ENCODE measurements around the gene USP4.
"Not testable (repeated sequence)": the region's sequence is repeated elsewhere in the genome, so short reads cannot be mapped to it uniquely, and the experiment has no call there.

Gene USP4

DNA sequence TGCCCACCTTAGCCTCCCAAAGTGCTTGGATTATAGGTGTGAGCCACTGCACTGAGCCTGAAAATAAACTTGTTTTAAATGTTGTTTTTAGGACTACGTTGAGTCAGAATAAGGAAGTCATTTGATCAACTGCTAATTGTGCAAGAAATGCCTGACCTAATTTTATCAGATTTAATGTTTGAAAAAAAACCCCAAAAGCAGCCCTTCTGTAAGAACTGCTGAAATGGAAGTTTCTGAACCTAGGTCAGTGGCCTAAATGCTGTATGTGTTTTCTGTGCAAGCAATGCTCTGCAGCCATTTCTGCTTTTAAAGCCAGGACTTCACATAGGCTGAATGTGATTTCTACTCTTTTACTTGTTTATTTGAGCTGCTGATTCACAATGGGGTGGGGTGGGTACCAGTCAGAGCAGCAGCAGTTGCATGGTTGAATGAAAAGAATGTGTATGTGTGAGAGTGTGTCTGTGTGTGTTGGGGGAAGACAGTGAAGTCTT lies 11.7 kb upstream of the USP4 start:
- no peak for DNase-seq

DNA sequence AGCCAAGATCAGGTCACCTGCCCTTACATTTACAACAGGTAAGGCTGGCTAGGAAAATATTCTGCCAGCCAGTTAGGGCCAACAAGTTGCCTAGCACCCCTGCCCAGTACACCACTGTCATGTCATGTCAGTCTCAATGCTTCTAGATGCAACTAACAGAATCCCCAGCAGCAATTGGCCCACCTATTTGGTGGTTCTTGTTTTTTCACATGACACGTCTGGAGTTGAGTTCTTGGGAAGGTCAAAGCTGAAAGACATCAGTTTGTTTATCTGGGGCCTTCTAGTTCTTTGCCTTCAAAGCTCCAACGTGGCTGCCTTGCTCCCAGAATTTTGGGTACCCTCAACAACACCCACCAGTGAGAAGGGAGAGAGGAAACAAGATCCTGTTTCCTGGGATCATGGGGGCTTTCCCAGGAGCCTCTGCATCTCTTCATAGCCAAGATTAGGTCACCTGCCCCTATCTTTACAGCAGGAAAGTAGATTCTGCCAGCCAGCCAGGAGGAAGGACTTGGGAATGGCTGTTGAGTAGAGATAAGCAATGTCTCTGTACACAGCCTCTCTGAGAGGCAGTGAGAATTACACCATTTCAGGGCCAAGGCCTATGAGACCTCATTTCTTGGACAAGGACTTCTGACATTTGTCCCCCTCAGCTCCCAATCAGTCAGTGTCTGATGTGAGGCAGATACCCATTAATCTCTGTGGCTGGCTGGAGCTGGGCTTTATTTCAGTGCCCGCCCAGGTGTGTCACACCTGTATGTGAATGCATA lies 9.7 kb upstream of the USP4 start:
- no peak for DNase-seq

DNA sequence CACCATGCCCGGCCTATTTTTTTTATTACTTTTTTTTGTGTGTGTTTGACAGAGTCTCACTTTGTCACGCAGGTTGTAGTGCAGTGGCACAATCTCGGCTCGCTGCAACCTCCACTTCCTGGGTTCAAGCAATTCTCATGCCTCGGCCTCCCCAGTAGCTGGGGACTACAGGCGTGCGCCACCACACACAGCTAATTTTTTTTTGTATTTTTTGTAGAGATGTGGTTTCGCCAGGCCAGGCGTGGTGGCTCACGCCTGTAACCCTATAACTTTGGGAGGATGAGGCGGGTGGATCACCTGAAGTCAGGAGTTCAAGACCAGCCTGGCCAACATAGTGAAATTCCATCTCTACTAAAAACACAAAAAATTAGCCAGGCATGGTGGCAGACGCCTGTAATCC lies 8.5 kb upstream of the USP4 start:
- DNase-seq: not testable (repeated sequence)

DNA sequence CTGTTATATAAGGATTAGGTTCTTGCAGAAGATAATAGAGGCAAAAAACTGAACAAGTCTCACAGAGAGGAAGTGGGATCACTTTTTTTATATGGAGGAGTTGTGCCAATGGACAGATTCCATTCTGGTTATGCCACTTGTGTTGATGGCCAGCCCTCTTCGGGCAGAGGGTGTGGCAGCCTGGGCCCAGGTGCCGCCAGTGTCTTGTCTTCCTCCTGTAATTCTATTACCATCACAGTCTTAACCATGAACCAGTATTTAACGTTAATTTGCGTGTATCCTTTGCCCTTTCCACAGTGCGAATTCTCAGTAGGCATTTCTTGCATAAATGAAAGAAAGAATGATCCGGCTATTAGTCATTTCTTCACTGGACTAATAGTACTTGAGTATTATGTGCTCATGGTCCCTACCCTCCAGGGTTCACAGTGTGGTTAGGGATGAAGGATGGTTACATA lies 7.0 kb upstream of the USP4 start:
- DNase-seq: no peak

DNA sequence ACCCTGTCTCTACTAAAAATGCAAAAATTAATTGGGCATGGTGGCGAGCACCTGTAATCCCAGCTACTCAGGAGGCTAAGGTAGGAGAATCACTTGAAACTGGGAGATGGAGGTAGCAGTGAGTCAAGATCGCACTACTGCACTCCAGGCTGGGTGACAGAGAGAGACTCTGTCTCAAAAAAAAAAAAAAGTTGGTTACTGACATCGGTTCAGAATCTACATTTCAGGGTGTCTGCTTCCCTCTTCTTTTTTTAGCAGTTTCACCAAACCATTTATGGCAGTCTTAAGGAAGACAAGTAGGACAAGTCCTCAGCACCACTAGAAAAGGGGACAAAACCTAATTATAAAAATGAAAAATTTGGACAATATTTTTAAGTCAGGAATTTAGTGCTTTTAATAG lies 3.3 kb upstream of the USP4 start:
- DNase-seq: no peak

DNA sequence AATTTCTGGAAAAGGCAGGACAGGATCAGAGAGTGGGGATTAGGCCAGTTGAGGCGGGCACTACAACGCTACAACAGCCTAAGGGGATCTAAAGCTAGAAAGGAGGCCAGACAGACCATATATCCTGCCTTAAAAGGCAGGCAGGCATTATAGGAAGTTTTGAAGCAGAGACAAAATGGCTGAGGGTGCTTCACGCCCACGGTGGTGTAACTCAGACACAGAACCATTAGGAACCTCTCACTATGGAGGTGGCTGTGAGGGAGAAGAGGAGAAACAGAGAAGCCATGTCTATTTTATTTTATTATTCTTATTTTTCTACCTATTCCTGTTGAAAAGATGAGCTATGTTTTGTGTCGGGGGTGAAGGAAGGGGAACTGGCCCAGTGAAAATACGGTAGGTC lies 2.1 kb upstream of the USP4 start:
- no peak for DNase-seq

DNA sequence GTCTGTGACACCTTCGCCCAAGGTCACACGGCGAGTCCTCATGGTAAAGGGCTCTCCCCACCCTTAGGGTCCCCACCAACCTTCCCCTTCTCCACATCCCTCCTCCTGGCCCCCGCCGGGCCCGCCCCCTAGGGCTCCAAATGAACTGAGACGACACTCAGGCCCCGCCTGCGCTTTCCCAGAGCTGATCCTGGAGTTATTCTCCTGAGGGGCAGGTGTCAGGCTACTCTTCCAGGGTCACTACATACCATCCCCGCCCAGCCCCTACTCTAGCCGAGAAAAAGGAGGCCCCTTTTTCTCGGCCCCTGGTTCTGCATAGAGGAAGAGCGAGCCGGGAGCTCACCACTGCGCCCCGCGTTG lies 292 bp downstream of the USP4 start:
- DNase-seq: no peak

DNA sequence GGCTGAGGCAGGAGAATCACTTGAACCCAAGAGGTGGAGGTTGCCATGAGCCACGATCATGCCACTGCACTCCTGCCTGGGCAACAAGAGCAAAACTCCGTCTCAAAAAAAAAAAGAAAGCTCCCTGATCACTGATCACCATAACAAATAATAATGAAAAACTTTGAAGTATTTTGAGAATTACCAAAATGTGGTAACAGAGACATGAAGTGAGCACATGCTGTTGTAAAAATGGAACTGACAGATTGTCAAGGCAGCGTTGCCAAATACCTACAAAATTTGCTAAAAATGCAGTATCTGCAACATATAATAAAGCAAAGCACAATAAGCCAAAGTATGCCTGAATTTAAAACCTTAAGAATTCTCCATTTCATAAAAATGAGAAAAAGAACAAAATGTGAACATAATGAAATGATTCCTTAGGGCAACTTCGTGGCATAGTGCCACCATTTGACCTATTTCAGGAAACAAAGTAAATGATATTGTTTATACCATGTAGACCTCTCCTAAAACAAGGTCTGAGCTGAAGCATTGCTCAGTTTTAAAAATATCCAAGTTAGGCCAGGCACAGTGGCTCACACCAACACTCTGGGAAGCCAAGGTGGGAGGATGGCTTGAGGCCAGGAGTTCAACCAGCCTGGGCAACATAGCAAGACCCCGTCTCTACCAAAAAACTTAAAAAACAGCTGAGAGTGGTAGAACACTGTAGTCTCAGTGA lies 5.8 kb downstream of the USP4 start:
- no peak for DNase-seq

DNA sequence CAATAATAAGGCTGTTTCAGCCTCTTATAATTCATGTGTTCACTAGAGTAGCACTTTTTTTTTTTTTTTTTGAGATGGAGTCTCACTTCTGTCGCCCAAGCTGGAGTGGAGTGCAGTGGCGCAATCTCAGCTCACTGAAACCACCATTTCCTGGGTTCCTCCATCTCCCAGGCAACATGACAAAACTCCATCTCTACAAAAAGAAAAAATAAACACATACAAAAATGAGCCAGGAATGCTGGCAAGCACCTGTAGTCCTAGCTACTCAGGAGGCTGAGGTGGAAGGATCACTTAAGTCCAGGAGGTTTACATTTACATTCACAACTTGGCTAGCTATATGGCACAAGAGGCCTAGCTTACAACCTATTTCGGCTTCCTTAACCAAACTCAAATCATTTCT lies 6.8 kb downstream of the USP4 start:
- no peak for DNase-seq

DNA sequence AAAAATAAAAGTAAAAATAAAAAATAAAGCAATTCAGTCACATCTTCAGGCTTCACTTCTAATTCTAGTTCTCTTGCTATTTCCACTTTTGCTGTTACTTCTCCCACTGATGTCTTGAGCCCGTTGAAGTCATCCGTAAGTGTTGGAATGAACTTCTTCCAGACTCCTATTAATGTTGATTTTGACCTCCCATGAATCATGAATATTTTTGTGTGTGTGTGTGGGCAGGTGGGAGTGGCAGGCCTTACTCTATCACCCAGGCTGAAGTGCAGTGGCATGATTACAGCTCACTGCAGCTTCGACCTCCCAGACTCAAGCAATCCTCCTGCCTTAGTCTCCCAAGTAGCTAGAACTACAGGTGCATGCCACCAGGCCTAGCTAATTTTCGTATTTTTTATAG lies 10.7 kb downstream of the USP4 start:
- DNase-seq: no peak

DNA sequence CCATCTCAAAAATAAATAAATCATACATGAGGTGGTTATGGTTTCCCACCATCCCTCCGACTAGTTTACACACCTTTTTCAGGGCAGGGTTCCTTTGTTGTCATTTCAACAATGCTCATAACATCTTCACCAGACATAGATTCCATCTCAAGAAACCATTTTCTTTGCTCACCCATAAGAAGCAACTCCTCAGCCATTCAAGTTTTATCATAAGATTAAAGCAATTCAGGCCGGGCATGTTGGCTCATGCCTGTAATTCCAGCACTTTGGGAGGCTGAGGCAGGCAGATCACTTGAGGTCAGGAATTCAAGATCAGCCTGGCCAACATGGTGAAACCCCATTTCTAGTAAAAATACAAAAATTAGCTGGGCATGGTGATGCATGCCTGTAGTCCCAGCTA lies 11.5 kb downstream of the USP4 start:
- DNase-seq: not testable (repeated sequence)

DNA sequence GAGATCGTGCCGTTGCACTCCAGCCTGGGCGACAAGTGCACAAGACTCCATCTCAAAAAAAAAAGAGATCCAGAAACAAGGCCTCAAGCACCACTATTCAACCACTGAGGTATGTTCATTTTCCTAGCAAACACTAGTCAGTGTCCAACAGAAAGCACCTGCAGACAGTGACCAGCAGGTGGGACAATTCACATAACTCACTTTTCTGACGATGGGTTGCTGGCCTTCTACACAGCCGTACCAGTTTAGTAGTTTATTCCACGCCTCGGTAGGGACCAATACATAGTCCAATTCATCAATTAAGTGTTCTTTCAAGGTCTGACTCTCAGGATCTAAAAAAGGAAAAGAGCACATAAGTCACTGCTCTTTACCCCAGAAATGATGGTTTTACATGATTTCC lies 12.4 kb downstream of the USP4 start:
- no peak for DNase-seq

DNA sequence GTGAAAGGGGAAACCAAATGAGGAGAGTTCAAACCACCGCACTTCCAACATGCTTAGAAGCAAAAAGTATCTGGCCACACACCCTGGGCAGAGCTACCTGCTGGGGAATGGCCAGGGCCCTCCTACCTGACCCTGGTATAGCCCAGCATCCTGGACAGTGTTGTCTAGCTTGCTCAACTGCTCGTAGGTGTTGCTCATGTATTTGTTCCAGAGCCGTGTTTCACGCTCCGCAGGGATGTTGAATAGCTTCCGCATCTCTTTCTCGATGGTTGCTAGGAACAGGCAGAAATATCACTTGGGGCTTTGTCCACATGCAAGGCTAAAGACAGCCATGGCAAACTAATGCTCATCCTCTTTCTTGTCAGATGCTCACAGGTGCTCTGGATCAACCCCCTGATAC lies 15.1 kb downstream of the USP4 start:
- no peak for DNase-seq

DNA sequence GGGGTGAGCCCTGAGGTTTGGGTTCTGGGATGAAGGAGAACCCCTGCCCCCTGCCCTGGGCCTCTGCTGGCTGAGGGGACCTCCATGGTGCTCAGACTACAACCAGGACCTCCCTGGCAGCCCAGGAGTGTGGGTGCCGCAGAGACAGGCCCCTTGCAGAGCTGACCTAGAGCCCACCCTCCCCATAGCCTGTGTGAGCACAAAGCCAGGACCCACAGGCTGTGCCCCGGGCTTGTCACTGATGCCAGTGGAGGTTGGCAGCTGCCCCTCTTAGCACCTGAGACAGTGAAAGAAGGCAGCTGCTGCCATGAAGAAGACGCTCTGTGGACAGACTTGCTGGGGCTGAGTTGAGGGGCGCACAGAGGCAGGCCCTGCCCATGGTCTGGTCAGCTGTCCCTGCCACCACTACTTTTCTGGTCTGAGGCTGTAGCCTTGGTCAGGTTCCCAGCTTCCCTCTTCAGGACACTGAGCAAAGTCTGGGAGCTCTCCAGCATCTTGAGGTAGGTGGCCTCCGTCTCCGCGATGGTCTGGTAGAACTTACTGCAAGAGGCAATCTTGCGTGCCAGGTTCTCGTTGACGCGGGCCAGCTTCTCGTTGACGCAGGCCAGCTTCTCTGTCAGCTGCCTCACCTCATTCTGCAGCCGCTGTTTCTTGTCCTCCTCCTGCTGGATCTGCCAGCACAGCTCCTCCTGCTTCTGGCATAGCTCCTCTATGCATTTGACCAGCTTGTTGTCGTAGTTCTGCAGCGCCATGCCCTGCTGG lies 23.0 kb downstream of the USP4 start:
- DNase-seq: no peak

DNA sequence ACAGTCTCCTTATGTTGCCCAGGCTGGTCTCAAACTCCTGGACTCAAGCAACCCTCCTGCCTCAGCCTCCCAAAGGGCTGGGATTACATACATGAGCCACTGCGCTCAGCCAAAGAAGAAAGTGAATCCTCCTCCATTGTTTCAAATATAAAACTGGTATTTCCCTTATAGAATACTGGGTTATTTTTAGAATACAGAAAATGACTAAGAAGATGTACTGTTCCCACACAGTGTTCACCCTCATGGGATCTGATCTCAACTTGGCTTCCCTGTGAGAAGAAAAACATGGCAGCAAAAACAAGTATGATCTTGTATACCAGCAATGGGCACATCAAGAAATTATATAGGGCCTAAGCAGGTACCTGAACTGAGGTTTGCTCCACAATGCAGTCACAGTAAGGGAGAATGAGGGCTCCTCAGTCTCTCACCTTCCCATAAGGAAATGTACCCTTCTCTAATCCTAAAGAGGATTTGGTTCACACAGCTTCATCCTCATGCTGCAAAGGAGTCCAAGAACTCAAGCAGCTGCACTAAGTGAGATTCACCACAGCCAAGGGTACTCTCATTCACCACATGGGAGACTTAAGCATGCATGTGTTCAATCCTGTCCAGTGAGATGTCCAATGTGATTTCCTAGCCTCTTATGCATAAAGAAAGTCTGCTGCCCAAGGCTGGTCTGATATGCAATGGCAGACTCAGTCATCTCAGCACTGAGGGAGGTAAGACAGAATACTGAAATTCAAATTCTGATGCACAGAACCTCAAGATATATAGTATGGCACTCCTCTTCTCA lies 25.8 kb downstream of the USP4 start:
- no peak for DNase-seq

DNA sequence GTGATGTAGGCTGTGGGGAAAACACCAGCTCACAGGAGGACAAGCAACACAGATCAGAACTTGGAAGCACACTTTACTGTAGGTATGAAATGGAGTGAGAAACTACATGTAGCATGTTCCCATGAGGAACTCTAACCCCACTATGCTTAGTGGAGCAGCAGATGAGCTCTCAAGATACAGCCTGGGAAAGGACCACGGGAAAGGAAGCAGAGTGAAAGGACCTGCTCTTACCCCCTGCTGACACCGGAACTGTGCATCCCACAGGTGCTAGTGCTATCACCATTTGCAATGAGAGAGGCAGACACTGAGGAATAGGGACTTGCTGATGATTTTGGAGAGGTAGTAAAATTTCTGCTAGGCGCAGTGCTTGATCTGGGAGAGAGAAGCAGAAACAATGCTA lies 28.6 kb downstream of the USP4 start:
- no peak for DNase-seq

DNA sequence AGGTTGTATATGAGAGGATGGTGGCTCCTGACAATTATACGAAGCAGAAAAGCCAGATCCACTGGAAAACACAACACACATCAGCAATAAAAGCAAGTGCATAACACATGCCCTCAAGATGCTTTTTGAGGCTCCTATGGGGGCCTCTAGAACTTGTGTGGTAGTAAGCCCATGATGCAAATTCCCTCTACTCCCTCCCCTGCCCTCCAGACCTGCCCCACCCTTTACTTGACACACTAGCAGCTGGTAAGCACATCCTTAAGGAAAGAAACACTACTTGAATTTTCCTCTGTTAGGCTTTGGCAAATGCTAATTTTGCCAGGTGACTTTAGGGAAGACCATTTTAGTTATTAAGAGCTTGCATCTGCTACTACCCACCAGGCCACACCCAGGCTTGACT lies 29.2 kb downstream of the USP4 start:
- DNase-seq: no peak

DNA sequence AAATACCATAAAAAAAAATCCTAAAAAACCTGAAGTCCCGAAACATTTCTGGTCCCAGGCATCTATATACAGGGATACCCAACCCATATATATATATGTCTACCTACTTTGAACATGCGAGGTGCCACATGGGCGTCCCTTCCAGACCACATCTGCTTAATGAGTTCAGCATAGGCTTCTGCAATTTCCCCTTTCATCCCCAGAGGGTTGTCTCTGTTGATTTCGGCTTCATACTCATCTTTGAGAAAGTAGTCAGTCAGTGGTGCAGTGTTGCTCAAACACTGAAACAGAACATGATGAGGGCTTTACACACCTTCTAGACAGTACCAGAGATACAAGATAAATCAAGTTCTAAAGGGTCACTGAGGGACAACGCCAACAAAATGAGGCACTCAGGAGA lies 34.2 kb downstream of the USP4 start:
- no peak for DNase-seq

DNA sequence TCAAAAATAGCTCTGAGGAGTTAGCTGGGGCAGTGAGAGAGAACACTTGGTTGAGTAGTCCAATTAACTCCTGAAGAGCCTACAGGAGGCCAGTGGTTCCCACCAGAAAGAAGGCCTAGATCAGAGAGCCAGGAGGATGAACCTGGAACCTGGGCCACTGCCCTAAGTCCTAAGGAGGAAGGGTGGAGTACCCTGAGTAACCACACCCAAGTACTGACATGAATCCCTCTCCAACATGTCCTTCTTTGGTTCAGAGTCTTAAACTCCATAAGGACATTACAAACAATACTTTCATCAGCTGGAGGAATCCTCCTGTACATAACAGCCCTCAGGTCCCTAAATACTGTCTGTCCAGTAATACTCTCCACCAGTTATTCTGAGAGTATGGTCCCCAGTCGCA lies 37.2 kb downstream of the USP4 start:
- DNase-seq: no peak

DNA sequence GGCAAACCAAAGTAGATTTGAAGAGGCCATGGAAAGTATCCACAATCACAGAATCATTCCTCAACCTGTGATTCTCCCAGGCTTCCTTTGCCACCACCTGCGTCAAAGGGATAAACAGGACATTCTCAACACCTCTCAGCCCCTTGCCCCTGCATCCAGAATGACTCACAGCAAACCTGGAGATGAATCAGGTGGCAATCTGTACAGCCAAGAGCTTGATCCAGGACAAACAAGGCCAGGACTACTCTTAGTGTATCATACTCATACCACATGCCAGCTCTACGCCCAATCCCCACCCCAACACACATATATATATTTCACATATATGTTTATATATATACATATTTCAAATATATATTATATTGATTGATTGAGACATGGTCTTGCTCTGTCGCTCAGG lies 39.3 kb downstream of the USP4 start:
- DNase-seq: no peak

DNA sequence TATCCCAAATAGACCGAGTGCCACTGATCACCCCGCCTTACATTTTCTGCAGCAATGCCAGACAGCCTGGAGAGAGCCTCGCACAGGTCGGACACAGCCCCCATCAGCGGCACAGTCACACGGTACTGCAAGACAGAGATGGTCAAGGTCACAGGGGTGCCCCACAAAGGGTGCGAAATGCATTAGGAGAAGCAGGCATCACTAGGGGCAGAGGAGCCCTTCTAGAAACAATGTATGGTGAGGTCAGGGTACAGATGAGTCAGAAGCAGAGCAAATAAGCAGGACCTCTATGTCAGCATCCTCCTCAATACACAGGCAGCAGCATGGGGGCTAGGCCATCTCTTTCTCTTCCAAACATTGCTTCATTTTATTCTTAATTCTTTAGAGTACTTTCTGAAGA lies 41.3 kb downstream of the USP4 start:
- no peak for DNase-seq

DNA sequence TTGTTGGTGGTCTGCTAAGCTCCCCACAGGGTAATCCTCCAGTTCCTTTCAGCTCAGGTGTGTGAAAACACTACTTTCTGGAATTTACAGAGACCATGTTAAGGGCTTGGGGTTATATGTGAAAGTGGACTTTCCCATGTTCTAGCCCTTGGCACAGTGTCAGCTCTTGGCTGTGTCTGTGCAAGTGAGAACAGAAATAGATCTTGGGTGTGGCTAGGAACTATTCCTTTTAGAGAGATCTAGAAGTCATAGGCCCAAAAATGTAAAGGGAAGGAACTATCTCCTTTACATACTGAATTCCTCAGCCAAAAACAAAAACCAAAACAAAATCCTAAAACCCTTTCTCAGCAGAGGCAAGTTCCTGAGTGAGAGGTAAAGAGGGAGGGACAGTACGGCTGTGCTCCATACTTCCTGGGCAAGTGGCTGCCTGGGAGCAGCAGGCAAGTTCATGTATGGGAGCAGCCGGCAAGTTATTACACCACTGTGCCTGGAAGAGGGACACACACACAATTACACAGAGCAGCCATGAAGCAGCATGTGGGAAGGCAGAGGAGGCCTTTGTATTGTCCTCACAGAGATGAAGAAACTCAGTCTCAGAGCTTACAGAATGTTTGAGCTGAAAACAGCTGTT lies 43.0 kb downstream of the USP4 start:
- no peak for DNase-seq
